Smooth muscle cell (in vitro differentiated cells): ENCODE results near the gene KLHDC7A. TPM values are rescaled to one million over a fixed set of nuclear protein-coding genes. Genes with fewer than 3 reads are reported as not detected.

ENCODE experiments used
- DNase-seq: peaks from one replicate; lab custom pipeline; 2025; ENCODE audit not compliant: unreplicated experiment; lab: John Stamatoyannopoulos, UW
- H2AFZ ChIP-seq: fragments of 200-600 bp; sonication (generic); 2 replicates; pipeline ENCODE4 v1.6.0; 2016; ENCODE audit warnings: antibody characterized with exemption, low read depth, mild to moderate bottlenecking
- H3F3A ChIP-seq: fragments of 200-600 bp; sonication (generic); 2 replicates; pipeline ENCODE4 v1.6.0; 2017; ENCODE audit warnings: antibody characterized with exemption, low read depth
- H3K27ac ChIP-seq: fragments of 200-600 bp; sonication (generic); 2 replicates; pipeline ENCODE4 v1.5.1; 2016; ENCODE audit warnings: low read depth, mild to moderate bottlenecking
- H3K27me3 ChIP-seq: fragments of 200-600 bp; sonication (generic); 2 replicates; pipeline ENCODE4 v1.6.1; 2016; ENCODE audit warnings: low read depth, mild to moderate bottlenecking
- H3K36me3 ChIP-seq: fragments of 200-600 bp; sonication (generic); 2 replicates; pipeline ENCODE4 v1.5.1; 2016; ENCODE audit warnings: low read depth
- H3K4me1 ChIP-seq: fragments of 200-600 bp; sonication (generic); 2 replicates; pipeline ENCODE4 v1.5.1; 2016; ENCODE audit warnings: low read depth
- H3K4me2 ChIP-seq: fragments of 200-600 bp; sonication (generic); 2 replicates; pipeline ENCODE4 v1.6.0; 2016; ENCODE audit warnings: mild to moderate bottlenecking
- H3K4me3 ChIP-seq: fragments of 200-600 bp; sonication (generic); 2 replicates; pipeline ENCODE4 v1.5.1; 2016; ENCODE audit warnings: mild to moderate bottlenecking
- H3K79me2 ChIP-seq: fragments of 200-600 bp; sonication (generic); 2 replicates; pipeline ENCODE4 v1.6.0; 2016; ENCODE audit warnings: low read depth, mild to moderate bottlenecking
- H3K9ac ChIP-seq: fragments of 200-600 bp; sonication (generic); 2 replicates; pipeline ENCODE4 v1.6.0; 2016; ENCODE audit warnings: low read depth
- H3K9me3 ChIP-seq: fragments of 200-600 bp; sonication (generic); replicated peaks from 2 replicates; pipeline ENCODE4 v1.5.1; 2016; ENCODE audit warnings: low read depth
- H4K20me1 ChIP-seq: fragments of 200-600 bp; sonication (generic); 2 replicates; pipeline ENCODE4 v1.6.0; 2016; ENCODE audit warnings: low read depth
- CTCF ChIP-seq: fragments of 200-600 bp; sonication (generic); IDR thresholded peaks from 2 replicates; pipeline ENCODE4 v1.5.1; 2017; ENCODE audit warnings: borderline replicate concordance, mild to moderate bottlenecking, antibody characterized with exemption; ENCODE audit not compliant: insufficient read depth, poor library complexity, severe bottlenecking
- WGBS: methylation state at CpG from one replicate; pipeline ENCODE4 v1.1.7; 2016; ENCODE audit warnings: low lambda C conversion rate; 5-methylcytosine and 5-hydroxymethylcytosine counted together
- polyA plus RNA-seq: library from polyadenylated mRNA; unstranded; fragments of >200 nt; fragmentation: Nextera tagmentation; extraction: Ambion mirVana; gene quantifications from 2 replicates; pipeline ENCODE4 v1.2.1, GENCODE V29; 2016
- total RNA-seq: library from RNA; depleted of rRNA; stranded (reverse); fragments of >200 nt; gene quantifications from 2 replicates; pipeline ENCODE4 v1.2.3, GENCODE V29; 2014

The KLHDC7A gene
- total and polyA plus RNA-seq, 2 experiments from 2014 or later = 0.41 TPM; not detected in 1

- H3K36me3 ChIP-seq = no peaks in the 10 kb centered on the region
- no peaks in the 10 kb centered on the region for H3K4me1 ChIP-seq
- peaks cover 42% of the 10 kb centered on the region for H3K27me3 ChIP-seq
- no peak for TF ChIP-seq CTCF
- no peak overlapping the region for H3K27ac ChIP-seq
- H3K9me3 ChIP-seq = no peaks in the 10 kb centered on the region
- no peaks in the 10 kb centered on the region for H3F3A ChIP-seq
- no peak for DNase-seq
- no peak overlapping the region for H2AFZ ChIP-seq
- no peak overlapping the region for H3K4me3 ChIP-seq
- no peaks in the 10 kb centered on the region for H3K79me2 ChIP-seq
- H3K9ac ChIP-seq = no peak overlapping the region
- no peak overlapping the region for H3K4me2 ChIP-seq
- H4K20me1 ChIP-seq = no peaks in the 10 kb centered on the region
- WGBS = 86% methylated on average over 4 of the region's 4 CpGs
Measured at GRCh38 chr1:18527514-18527913, 46.8 kb downstream of the KLHDC7A start.

- Histone ChIP-seq H4K20me1 (no peaks in the 10 kb centered on the region), H3F3A (no peaks in the 10 kb centered on the region), H3K4me2 (no peak overlapping the region), H3K79me2 (no peaks in the 10 kb centered on the region), H3K4me1 (no peaks in the 10 kb centered on the region), H2AFZ (no peak overlapping the region), H3K4me3 (no peak overlapping the region), H3K27me3 (peaks cover 47% of the 10 kb centered on the region), H3K27ac (no peak overlapping the region), H3K9me3 (no peaks in the 10 kb centered on the region), H3K36me3 (no peaks in the 10 kb centered on the region), H3K9ac (no peak overlapping the region)
- WGBS = 90% methylated on average over 4 of the region's 5 CpGs
- TF ChIP-seq CTCF = no peak
- no peak for DNase-seq
Measured at GRCh38 chr1:18527921-18528320, 47.2 kb downstream of the KLHDC7A start.

GRCh38 chr1:18528616-18529015 is 47.9 kb downstream of the KLHDC7A start:
- no peak overlapping the region for H3K4me3 ChIP-seq
- no peaks in the 10 kb centered on the region for H3K4me1 ChIP-seq
- no peaks in the 10 kb centered on the region for H3K36me3 ChIP-seq
- DNase-seq = no peak
- H3K27me3 ChIP-seq = peaks cover 49% of the 10 kb centered on the region
- no peak overlapping the region for H3K9ac ChIP-seq
- TF ChIP-seq CTCF = no peak
- no peaks in the 10 kb centered on the region for H3K79me2 ChIP-seq
- H3K27ac ChIP-seq = no peak overlapping the region
- H2AFZ ChIP-seq = no peak overlapping the region
- 94% methylated on average over 2 of the region's 2 CpGs for WGBS
- no peaks in the 10 kb centered on the region for H4K20me1 ChIP-seq
- H3F3A ChIP-seq = no peaks in the 10 kb centered on the region
- no peak overlapping the region for H3K4me2 ChIP-seq
- H3K9me3 ChIP-seq = no peaks in the 10 kb centered on the region

GRCh38 chr1:18529714-18530113 is 49.0 kb downstream of the KLHDC7A start:
- Histone ChIP-seq H3K36me3 (no peaks in the 10 kb centered on the region), H4K20me1 (no peaks in the 10 kb centered on the region), H3K4me3 (no peak overlapping the region), H3K79me2 (no peaks in the 10 kb centered on the region), H3K27me3 (peaks cover 52% of the 10 kb centered on the region), H3K4me1 (no peaks in the 10 kb centered on the region), H3K27ac (no peak overlapping the region), H3K9me3 (no peaks in the 10 kb centered on the region), H2AFZ (no peak overlapping the region), H3F3A (no peaks in the 10 kb centered on the region), H3K4me2 (no peak overlapping the region), H3K9ac (no peak overlapping the region)
- 97% methylated on average over 4 of the region's 4 CpGs for WGBS
- no peak for TF ChIP-seq CTCF
- no peak for DNase-seq
